ENCODE data around the gene GPR151.

GPR151 gene

DNA sequence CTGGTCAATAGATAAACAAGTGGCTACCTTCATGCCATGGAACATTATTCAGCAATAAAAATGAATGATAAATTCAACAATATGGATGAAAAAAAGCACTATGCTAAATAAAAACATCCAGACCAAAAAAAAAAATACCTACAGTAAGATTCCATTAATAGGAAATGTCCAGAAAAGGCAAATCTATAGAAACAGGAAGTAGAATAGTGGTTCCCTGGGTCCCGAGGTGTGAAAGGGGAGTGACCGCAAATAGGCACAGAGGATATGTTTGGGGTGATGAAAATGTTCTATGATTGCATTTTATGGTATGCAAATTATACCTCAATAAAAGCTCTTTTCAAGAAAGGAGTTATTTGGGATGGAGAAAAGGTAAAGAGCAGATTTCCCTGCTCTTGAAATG lies 3.6 kb upstream of the GPR151 start:
- no peak for DNase-seq (ENCODE audit: low spot score)

GRCh38 chr5:146515473-146516150 lies 378 bp downstream of the GPR151 start:
- DNase-seq (ENCODE audit: low spot score), result no peak

DNA sequence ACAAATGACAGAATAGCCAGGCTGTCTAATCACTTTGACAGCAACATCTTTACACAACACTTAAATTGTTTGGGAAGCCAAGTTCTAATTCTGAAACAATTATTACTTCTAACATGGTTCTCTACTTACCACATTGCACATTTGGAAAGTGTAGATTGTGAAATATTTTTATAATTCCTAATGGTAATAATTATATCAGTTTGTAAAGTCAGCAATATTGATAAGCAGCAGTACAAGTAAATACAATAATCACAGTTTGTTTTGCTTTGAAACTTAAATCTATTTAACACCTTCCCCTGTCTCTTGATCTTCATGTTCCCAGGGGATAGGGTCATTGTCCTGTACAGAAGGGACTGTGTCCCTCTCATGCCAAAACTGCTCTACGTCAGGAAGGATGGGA lies 1.4 kb downstream of the GPR151 start:
- no peak for DNase-seq (ENCODE audit: low spot score)

DNA sequence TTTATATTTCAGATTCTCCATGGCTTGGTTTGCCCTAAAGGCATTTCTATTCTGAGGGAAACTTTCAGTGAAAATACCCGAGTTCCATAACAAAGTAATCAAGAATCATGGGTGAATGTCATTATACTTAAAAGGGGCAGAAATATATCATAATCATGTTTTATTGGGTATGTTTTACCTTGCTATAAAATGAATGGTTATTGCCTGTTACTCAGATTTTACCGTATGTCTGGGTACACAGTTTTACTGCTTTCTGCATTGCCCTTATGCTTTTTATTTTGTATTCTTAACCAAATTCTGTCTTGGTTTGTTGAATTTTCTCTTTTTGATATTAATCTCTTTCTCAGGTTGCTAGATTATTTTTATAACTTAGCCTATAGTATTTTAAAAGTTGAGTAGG lies 2.5 kb downstream of the GPR151 start:
- DNase-seq (ENCODE audit: low spot score), result no peak

- DNase-seq (ENCODE audit: low spot score), result no peak
Measured at GRCh38 chr5:146510559-146511125, 5.3 kb downstream of the GPR151 start.

DNA sequence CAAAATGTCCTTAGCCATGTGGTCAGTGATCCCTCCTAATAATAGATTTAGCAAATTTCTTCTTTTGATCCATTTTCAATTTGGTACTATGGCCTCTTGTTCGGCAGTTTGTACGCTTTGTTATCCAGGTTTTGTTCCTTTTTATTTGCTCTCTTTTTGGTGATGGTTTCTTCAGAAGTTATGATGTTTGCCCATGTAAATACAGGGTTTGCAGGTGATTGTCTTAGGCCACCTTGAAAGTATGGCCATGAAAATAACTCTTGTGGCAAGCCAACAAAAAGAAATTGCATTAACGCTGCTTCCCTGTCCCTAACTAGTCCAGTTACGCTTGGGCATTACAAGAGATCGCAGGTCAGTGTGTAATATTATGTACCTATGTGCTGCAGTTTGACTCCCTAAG lies 8.6 kb downstream of the GPR151 start:
- no peak for DNase-seq (ENCODE audit: low spot score)

DNA sequence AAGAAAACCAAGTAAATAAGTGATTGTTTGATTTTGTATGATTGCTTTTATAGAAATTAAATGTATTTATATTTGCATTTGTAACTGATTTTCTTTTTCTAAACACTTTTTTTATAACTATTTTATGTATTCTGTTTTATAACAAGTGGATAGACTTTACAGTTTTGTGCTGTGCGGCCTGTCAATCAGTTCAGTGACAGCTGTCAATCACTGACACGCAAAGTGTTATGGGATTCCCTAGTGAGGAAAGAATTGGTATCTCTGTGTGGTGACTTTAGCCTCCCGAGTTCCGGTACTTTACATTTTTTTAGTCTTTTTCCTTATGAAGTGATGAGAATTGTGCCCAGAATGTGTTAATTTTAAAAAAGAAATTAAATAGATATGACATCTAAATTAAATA lies 16.3 kb downstream of the GPR151 start:
- no peak for DNase-seq (ENCODE audit: low spot score)

DNA sequence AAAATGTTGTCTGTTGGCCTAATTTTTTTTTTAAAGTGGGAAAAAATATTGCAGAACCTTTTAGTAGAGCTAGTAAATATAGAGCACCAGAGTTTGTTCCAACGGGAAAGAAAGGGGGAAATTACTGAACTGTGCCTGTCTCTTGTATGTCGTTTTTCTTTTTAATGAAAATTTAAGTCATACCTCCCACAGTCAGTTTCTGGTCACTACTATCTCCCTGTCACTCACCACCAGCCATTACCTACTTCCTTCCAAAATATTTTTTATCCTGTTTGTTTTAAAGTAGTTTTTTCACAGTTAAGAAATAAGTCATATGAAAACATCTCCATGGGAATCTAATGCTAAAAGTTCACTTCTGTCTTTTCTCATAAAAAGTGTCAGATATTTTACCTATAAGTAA lies 21.3 kb downstream of the GPR151 start:
- DNase-seq (ENCODE audit: low spot score), result no peak

DNA sequence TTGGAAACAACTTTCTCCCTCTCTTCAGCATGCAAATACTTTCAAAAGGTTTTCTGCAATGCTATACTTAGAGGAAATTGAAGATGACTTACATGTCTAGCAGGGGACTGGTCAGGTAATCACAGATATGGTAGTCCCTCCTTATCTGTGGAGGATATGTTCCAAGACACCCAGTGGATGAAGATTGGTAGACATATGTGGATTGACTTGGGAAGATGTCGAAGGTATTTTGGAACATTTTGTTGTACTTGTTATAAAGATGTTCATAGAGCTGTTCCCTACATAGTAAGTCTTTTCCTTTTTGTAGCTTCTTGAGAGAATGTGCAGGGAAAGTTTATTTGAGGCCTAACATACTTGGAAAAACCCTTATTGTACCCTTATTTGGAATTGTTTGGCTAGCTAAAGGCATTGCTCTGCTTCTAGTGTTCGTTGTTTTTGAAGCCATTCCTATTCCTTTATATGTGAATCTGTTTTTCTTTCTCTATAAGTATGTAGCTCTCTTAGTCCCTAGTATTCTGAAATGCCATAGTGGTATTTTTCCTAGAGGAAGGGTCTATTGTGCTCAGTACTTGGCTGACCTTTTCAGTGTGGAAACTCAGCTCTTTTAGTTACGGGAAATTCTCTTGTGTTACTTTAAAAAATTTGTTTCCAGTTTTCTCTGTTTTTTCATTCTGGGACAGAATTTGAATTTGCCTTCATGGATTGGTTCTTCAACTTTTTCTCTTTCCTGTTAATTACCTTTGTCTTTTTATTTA lies 25.7 kb downstream of the GPR151 start:
- no peak for DNase-seq (ENCODE audit: low spot score)

GRCh38 chr5:146484714-146485391 lies 31.1 kb downstream of the GPR151 start:
- DNase-seq (ENCODE audit: low spot score), result no peak

DNA sequence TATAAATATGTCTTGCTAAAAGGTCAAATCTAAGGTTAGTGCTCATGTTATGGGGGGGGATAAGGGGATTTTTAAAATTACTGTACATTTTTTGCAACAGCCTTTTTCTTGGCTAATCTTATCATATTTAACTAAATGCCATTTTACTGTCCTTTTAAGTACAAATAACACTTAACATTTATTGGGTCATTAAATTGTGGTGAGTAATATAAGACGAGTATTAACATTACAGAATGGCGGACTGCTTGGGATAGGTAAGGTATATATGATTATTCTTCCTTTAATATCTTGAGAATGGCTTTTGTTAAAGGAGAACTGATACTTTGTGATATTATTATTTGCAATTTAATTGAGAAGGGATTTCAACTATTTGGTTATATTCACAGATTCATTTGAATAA lies 33.2 kb downstream of the GPR151 start:
- no peak for DNase-seq (ENCODE audit: low spot score)

DNA sequence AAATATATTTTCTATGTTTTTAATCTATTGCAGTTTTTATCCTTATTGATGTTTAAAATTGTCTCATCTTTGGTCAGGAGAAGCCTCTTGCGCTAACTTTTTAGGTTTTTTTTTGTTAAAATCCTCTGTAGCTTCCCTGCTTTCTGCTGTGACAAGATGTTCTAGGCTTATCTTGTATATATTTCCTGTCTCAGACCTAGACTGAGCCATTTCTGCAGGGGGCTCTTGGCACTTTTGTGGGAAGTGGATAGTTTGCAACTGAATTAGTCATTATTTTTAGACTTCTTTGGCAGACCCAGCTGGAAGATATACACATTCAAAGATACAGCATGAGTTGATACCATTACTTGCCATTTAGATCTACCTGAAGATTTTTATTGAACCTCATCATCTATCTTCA lies 40.1 kb downstream of the GPR151 start:
- DNase-seq (ENCODE audit: low spot score), result no peak

DNA sequence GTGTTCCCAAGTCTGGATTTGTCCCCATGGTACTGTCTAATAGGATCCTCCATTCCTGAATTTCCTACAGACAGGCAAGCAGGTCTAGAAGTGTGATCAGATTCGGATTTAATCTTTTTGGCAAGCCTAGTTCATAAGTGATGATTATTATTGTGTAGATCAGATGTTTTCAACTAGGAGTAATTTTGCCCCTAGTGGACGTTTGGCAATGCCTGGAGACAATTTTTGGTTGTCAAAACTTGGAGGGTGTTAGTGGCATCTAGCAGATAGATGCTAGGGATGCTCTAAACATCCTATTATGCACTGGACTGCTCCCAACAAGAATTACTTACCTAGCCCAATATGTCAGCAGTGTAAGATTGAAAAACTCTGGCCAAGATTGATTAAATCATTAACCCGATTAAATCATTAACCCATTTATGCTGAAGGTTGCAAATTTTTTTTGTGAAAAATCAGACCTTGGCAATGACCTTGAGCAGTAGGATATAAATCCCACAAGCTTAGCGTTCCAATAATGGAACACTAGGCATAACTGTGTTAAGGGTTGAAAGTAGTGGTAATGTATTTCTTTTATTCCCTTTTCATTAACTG lies 40.7 kb downstream of the GPR151 start:
- DNase-seq (ENCODE audit: low spot score), result no peak

DNA sequence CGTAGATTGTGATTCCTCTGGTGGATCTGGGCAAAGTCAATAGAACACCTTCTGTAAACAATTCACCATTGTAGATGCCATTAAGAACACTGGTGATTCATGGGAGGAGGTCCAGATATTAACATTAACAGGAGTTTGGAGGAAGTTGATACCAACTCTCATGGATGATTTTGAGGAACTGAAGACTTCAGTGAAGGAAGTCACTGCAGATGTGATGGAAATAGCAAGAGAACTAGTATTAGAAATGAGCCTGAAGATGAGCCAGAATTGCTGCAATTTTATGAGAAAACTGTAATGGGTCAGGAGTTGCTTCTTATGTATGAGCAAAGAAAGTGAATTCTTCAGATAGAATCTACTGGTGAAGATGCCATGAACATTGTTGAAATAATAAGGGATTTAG lies 41.9 kb downstream of the GPR151 start:
- DNase-seq (ENCODE audit: low spot score), result no peak

- no peak for DNase-seq (ENCODE audit: low spot score)
Measured at GRCh38 chr5:146467760-146468159, 48.2 kb downstream of the GPR151 start.

- peak; percentile 14 for DNase-seq (ENCODE audit: low spot score)
Measured at GRCh38 chr5:146466521-146467349, 49.3 kb downstream of the GPR151 start.

- DNase-seq (ENCODE audit: low spot score), result no peak
Measured at GRCh38 chr5:146463446-146463845, 52.5 kb downstream of the GPR151 start.
